ENCODE results near the gene GPR18.
A peak's percentile ranks its signal among the peaks of the same experiment; 100 is the strongest.

The GPR18 gene

GRCh38 chr13:99287551-99287950 lies 29.4 kb upstream of the GPR18 start:
- TF ChIP-seq CTCF (conservative IDR thresholded peaks at IDR 0.05; ENCODE audit: low read depth): no peak
- H3K27ac ChIP-seq: peak overlapping the region; percentile 81
- CTCF ChIA-PET: no interaction called here
- POLR2A ChIA-PET (ENCODE audit: low non-redundant PET): no interaction called here
- no peak for DNase-seq (ENCODE audit: low spot score)

- CTCF ChIA-PET: no interaction called here
- DNase-seq (ENCODE audit: low spot score): no peak
- TF ChIP-seq CTCF (conservative IDR thresholded peaks at IDR 0.05; ENCODE audit: low read depth): no peak
- POLR2A ChIA-PET (ENCODE audit: low non-redundant PET): no interaction called here
- no peak overlapping the region for H3K27ac ChIP-seq
These were observed 27.4 kb upstream of the GPR18 start for GRCh38 chr13:99285432-99286182.

GRCh38 chr13:99282264-99283231 lies 24.4 kb upstream of the GPR18 start:
- H3K27ac ChIP-seq: no peak overlapping the region
- ChIA-PET CTCF (no interaction called here), POLR2A (ENCODE audit: low non-redundant PET) (no interaction called here)
- DNase-seq (ENCODE audit: low spot score): no peak
- TF ChIP-seq CTCF (conservative IDR thresholded peaks at IDR 0.05; ENCODE audit: low read depth): no peak

- POLR2A ChIA-PET (ENCODE audit: low non-redundant PET): no interaction called here
- CTCF ChIA-PET: no interaction called here
- no peak for DNase-seq (ENCODE audit: low spot score)
- no peak for TF ChIP-seq CTCF (conservative IDR thresholded peaks at IDR 0.05; ENCODE audit: low read depth)
- H3K27ac ChIP-seq: no peak overlapping the region
These were observed 23.7 kb upstream of the GPR18 start for GRCh38 chr13:99281811-99282263.

GRCh38 chr13:99280166-99280565 lies 22.0 kb upstream of the GPR18 start:
- no peak for TF ChIP-seq CTCF (conservative IDR thresholded peaks at IDR 0.05; ENCODE audit: low read depth)
- no peak for DNase-seq (ENCODE audit: low spot score)
- CTCF ChIA-PET: interaction anchor here (0.5 kb wide), 1 partner anchor 104 kb away, joined by 6 read pairs; no protein-coding TSS in a partner anchor
- POLR2A ChIA-PET (ENCODE audit: low non-redundant PET): no interaction called here
- H3K27ac ChIP-seq: no peak overlapping the region

- CTCF ChIA-PET: interaction anchor here (0.5 kb wide), 1 partner anchor 103 kb away, joined by 6 read pairs; no protein-coding TSS in a partner anchor
- no peak for DNase-seq (ENCODE audit: low spot score)
- POLR2A ChIA-PET (ENCODE audit: low non-redundant PET): interaction anchor here (0.5 kb wide), 1 partner anchor 104 kb away, joined by 5 read pairs; no protein-coding TSS in a partner anchor
- TF ChIP-seq CTCF (conservative IDR thresholded peaks at IDR 0.05; ENCODE audit: low read depth): no peak
- H3K27ac ChIP-seq: no peak overlapping the region
These were observed 21.5 kb upstream of the GPR18 start for GRCh38 chr13:99279637-99280036.
